Measurements from ENCODE around the gene TRA2B.

TRA2B gene

DNA sequence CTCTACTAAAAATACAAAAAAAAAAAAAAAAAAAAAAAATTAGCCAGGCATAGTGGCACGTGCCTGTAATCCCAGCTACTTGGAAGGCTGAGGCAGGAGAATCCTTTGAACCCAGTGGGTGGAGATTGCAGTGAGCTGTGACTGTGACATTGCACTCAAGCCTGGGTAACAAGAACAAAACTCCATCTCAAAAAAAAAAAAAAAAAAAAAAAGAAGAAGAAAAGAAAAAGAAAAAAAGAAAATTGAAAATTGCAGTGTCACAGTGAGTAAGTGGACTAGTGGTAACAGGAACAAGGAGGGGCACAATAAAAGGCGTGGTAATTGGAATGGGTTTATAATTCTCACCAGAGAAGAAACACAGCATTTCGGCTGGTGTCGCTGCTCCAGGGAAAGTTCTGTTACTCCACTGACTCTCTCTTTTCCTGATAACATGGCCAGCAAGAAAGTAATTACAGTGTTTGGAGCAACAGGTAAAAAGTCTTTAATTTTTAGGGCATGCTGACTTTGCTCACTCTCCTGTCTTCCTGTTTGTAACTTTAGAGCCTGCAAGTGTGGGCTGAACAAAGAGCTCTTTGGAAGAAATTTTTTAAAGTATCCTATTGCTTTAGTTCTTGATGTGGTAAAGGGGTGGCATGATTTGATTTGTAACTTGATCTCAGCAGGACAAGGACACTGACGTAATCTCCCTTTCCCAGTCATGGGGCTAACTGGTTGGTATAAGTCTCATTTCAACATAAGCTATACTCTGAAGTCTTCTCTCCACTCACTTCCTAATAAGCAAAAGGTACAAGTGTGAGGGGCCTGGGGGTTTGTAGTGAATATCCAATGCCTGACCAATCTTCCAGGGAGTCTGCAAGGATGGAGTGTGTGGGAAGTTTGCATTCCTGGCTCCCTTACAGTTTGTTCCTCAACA lies 22.1 kb upstream of the TRA2B start:
- H3K4me1 ChIP-seq (ENCODE audit: low read depth, poor library complexity, severe bottlenecking): peaks cover 3% of the 10 kb centered on the region
- no peaks in the 10 kb centered on the region for H3K27me3 ChIP-seq (ENCODE audit: insufficient read depth, low read depth)
- no peak overlapping the region for H3K9ac ChIP-seq
- H3K4me3 ChIP-seq (IDR thresholded peaks at IDR 0.05; ENCODE audit: insufficient read depth, low read depth, low read length): no peak overlapping the region
- H4K20me1 ChIP-seq (ENCODE audit: insufficient read depth): no peaks in the 10 kb centered on the region
- no peak overlapping the region for H3K27ac ChIP-seq
- TF ChIP-seq, protein P1, sequence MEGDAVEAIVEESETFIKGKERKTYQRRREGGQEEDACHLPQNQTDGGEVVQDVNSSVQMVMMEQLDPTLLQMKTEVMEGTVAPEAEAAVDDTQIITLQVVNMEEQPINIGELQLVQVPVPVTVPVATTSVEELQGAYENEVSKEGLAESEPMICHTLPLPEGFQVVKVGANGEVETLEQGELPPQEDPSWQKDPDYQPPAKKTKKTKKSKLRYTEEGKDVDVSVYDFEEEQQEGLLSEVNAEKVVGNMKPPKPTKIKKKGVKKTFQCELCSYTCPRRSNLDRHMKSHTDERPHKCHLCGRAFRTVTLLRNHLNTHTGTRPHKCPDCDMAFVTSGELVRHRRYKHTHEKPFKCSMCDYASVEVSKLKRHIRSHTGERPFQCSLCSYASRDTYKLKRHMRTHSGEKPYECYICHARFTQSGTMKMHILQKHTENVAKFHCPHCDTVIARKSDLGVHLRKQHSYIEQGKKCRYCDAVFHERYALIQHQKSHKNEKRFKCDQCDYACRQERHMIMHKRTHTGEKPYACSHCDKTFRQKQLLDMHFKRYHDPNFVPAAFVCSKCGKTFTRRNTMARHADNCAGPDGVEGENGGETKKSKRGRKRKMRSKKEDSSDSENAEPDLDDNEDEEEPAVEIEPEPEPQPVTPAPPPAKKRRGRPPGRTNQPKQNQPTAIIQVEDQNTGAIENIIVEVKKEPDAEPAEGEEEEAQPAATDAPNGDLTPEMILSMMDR (conservative IDR thresholded peaks at IDR 0.05; ENCODE audit: low read depth, low read length): no peak
- H2AFZ ChIP-seq (ENCODE audit: low read depth): no peak overlapping the region
- no peaks in the 10 kb centered on the region for H3K36me3 ChIP-seq (ENCODE audit: insufficient read depth)
- no peaks in the 10 kb centered on the region for H3K79me2 ChIP-seq (ENCODE audit: insufficient read depth, low read depth)
- H3K4me2 ChIP-seq: no peak overlapping the region

DNA sequence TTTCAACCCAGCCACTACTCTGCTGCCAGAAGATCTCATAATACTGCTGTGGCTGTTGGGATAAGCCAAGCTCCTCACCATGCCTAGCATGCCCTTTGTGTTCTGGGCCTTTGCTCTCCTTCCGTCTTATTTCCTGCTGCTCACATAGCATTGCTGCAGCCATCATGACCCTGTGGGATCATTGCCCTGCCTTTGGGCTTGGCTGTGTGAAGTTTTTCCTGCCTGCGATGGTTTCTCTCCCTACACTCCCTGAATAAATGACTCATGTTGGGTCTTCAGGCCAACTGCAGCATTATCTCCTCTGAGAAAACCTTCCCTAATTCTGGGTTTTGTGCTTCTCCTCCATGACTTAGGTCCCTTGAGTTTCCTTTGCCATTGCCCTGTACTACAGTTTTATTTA lies 20.8 kb upstream of the TRA2B start:
- H3K4me1 ChIP-seq (ENCODE audit: low read depth, poor library complexity, severe bottlenecking): peaks cover 3% of the 10 kb centered on the region
- TF ChIP-seq, protein P1 (conservative IDR thresholded peaks at IDR 0.05; ENCODE audit: low read depth, low read length): no peak
- no peaks in the 10 kb centered on the region for H4K20me1 ChIP-seq (ENCODE audit: insufficient read depth)
- no peak overlapping the region for H3K27ac ChIP-seq
- H3K4me3 ChIP-seq (IDR thresholded peaks at IDR 0.05; ENCODE audit: insufficient read depth, low read depth, low read length): no peak overlapping the region
- no peaks in the 10 kb centered on the region for H3K27me3 ChIP-seq (ENCODE audit: insufficient read depth, low read depth)
- no peak overlapping the region for H3K4me2 ChIP-seq
- no peak overlapping the region for H3K9ac ChIP-seq
- H3K79me2 ChIP-seq (ENCODE audit: insufficient read depth, low read depth): no peaks in the 10 kb centered on the region
- no peak overlapping the region for H2AFZ ChIP-seq (ENCODE audit: low read depth)
- no peaks in the 10 kb centered on the region for H3K36me3 ChIP-seq (ENCODE audit: insufficient read depth)

DNA sequence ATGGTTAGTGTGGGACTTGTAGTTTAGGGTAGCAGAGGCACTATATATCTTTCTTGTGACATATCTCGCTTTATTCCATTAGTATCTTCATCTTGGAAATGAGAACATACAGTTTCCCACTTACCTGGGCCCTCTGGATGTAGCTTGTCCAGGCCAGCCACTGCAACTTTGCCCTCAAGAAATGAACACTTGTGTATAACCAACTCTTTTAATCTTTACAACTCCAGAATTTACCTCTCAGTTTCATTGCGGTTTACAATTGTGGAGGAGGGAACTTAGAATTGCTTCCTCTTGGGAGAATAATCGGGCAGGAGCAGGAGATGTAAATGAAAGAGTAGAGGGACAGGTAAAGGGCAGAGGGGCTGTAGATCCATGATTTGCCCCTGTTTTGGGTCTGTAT lies 18.4 kb upstream of the TRA2B start:
- H3K27ac ChIP-seq: no peak overlapping the region
- TF ChIP-seq, protein P1 (conservative IDR thresholded peaks at IDR 0.05; ENCODE audit: low read depth, low read length): no peak
- no peaks in the 10 kb centered on the region for H3K79me2 ChIP-seq (ENCODE audit: insufficient read depth, low read depth)
- no peak overlapping the region for H3K9ac ChIP-seq
- H4K20me1 ChIP-seq (ENCODE audit: insufficient read depth): no peaks in the 10 kb centered on the region
- H2AFZ ChIP-seq (ENCODE audit: low read depth): no peak overlapping the region
- no peaks in the 10 kb centered on the region for H3K36me3 ChIP-seq (ENCODE audit: insufficient read depth)
- no peaks in the 10 kb centered on the region for H3K27me3 ChIP-seq (ENCODE audit: insufficient read depth, low read depth)
- peaks cover 3% of the 10 kb centered on the region for H3K4me1 ChIP-seq (ENCODE audit: low read depth, poor library complexity, severe bottlenecking)
- H3K4me2 ChIP-seq: no peak overlapping the region
- H3K4me3 ChIP-seq (IDR thresholded peaks at IDR 0.05; ENCODE audit: insufficient read depth, low read depth, low read length): no peak overlapping the region

DNA sequence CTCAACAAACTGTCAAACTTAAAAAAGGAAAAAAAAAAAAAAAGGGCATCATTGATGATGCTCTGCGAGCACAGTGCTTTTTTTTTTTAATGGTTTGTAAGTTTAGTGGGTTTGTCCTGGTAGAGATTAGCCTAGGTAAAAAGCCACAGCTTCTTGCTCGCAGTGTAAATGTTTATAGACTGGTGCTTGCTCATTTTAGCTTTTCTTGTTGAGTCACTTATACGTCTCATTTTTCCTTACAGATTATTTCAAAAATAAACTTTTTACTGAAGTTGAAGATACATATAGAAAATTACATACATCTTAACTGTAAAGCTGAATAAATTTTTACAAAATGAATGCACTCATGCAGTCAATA lies 16.5 kb upstream of the TRA2B start:
- Histone ChIP-seq H3K27me3 (ENCODE audit: insufficient read depth, low read depth) (no peaks in the 10 kb centered on the region), H3K27ac (no peak overlapping the region), H3K36me3 (ENCODE audit: insufficient read depth) (no peaks in the 10 kb centered on the region), H3K9ac (no peak overlapping the region), H3K4me3 (IDR thresholded peaks at IDR 0.05; ENCODE audit: insufficient read depth, low read depth, low read length) (no peak overlapping the region), H3K4me1 (ENCODE audit: low read depth, poor library complexity, severe bottlenecking) (no peaks in the 10 kb centered on the region), H3K4me2 (no peak overlapping the region), H2AFZ (ENCODE audit: low read depth) (no peak overlapping the region), H4K20me1 (ENCODE audit: insufficient read depth) (no peaks in the 10 kb centered on the region), H3K79me2 (ENCODE audit: insufficient read depth, low read depth) (no peaks in the 10 kb centered on the region)
- TF ChIP-seq, protein P1 (conservative IDR thresholded peaks at IDR 0.05; ENCODE audit: low read depth, low read length): no peak
